Osteoblast (primary cell): ENCODE data around the gene TMIE. TPM values are rescaled to one million over a fixed set of nuclear protein-coding genes. Genes with fewer than 3 reads are reported as not detected.

Experiments
- DNase-seq: peaks from one replicate; pipeline ENCODE4 v3.0.0; 2011; ENCODE audit warnings: low spot score, mixed read lengths; ENCODE audit not compliant: insufficient read length; ENCODE audit errors: missing footprints
- H2AFZ ChIP-seq: 2 replicates; pipeline ENCODE4 v1.6.0; 2011; ENCODE audit warnings: mild to moderate bottlenecking, low read length
- H3K27ac ChIP-seq: 2 replicates; pipeline ENCODE4 v1.5.1; 2011; ENCODE audit warnings: mild to moderate bottlenecking, low read depth, low read length, moderate library complexity
- H3K27me3 ChIP-seq: 2 replicates; pipeline ENCODE4 v1.6.0; 2012; ENCODE audit warnings: mild to moderate bottlenecking, control low read depth, inconsistent platforms, low read length, moderate library complexity; ENCODE audit not compliant: insufficient read depth
- H3K36me3 ChIP-seq: 2 replicates; pipeline ENCODE4 v1.5.1; 2011; ENCODE audit warnings: mild to moderate bottlenecking, low read length, control low read depth, moderate library complexity; ENCODE audit not compliant: insufficient read depth
- H3K4me1 ChIP-seq: 2 replicates; pipeline ENCODE4 v1.5.1; 2011; ENCODE audit warnings: mild to moderate bottlenecking, low read length, control low read depth, moderate library complexity; ENCODE audit not compliant: insufficient read depth
- H3K4me2 ChIP-seq: 2 replicates; pipeline ENCODE4 v1.6.0; 2011; ENCODE audit warnings: mild to moderate bottlenecking, low read length; ENCODE audit not compliant: insufficient read depth
- H3K4me3 ChIP-seq: fragments of 200-600 bp; sonication (generic); 3 replicates; pipeline ENCODE4 v1.5.1; 2012; ENCODE audit warnings: mild to moderate bottlenecking, low read length, inconsistent platforms; ENCODE audit not compliant: insufficient read depth
- H3K79me2 ChIP-seq: 2 replicates; pipeline ENCODE4 v1.6.0; 2012; ENCODE audit warnings: mild to moderate bottlenecking, low read length, control low read depth, inconsistent platforms; ENCODE audit not compliant: insufficient read depth
- H3K9me3 ChIP-seq: 2 replicates; pipeline ENCODE4 v1.5.1; 2011; ENCODE audit warnings: low read depth, low read length, control low read depth
- H4K20me1 ChIP-seq: 2 replicates; pipeline ENCODE4 v1.6.0; 2012; ENCODE audit warnings: mild to moderate bottlenecking, low read length, control low read depth; ENCODE audit not compliant: insufficient read depth
- CTCF ChIP-seq: IDR thresholded peaks from 2 replicates; pipeline ENCODE4 v1.5.1; 2011; ENCODE audit warnings: mild to moderate bottlenecking, low read depth, low read length, moderate library complexity; ENCODE audit errors: extremely low read depth
- total RNA-seq: library from RNA; depleted of rRNA; stranded (reverse); fragments of >200 nt; gene quantifications from 2 replicates; pipeline ENCODE4 v1.2.3, GENCODE V29; 2012

The TMIE gene
- total RNA-seq, 1 donor = under 0.01 TPM

GRCh38 chr3:46705022-46705530, 3.9 kb downstream of the TMIE start:
- peak; percentile 98 for DNase-seq
- H3K79me2 ChIP-seq = no peaks in the 10 kb centered on the region
- H2AFZ ChIP-seq = no peak overlapping the region

DNA sequence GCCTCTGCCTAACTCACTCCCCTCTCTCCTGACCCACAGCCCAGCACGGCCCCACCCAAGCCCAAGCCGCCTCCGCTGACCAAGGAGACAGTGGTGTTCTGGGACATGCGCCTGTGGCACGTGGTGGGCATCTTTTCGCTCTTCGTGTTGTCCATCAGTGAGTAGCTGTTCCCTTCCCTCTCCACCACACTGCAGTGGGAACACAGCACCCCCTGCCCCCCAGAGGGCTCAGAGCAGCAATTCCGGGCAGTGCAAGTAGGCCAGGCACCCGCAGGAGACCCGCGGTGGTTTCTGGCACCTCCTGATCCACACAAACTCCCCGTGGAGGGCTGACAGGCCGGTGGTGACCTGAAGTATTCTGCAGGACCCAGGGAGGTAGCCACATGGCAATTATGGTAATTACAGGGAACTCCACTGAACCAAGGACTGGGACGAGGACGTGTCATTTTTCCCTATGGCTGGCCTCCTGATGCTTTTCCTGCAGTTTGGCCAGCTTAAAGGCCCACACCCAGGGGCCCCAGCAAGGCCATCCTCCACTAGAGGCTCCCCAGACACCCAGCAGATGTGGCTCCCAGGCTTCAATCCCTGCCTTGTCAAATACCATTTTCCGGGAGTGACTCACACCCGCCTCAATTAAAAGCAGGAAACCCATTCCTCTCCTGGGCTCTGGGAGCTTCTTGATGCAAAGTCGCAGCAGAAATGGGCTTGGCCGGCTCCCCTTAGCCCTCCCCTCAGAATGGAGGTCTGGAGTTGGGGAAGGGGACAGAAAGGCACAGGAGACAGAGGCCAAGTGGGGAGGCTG, 4.8 kb downstream of the TMIE start:
- TF ChIP-seq CTCF = peak; percentile 15
- no peak overlapping the region for H3K27ac ChIP-seq
- H3K36me3 ChIP-seq = no peaks in the 10 kb centered on the region
- no peaks in the 10 kb centered on the region for H3K79me2 ChIP-seq
- no peaks in the 10 kb centered on the region for H4K20me1 ChIP-seq
- H2AFZ ChIP-seq = no peak overlapping the region
- H3K4me2 ChIP-seq = no peak overlapping the region
- no peak overlapping the region for H3K4me3 ChIP-seq
- DNase-seq = peak; percentile 94
- H3K27me3 ChIP-seq = peaks cover 17% of the 10 kb centered on the region
- no peaks in the 10 kb centered on the region for H3K9me3 ChIP-seq
- H3K4me1 ChIP-seq = no peaks in the 10 kb centered on the region

More at GRCh38 chr3:46705022-46705530, 3.9 kb downstream of the TMIE start:
- TF ChIP-seq CTCF = peak; percentile 98
- Histone ChIP-seq H4K20me1 (no peaks in the 10 kb centered on the region), H3K4me3 (no peak overlapping the region), H3K27me3 (peaks cover 21% of the 10 kb centered on the region), H3K36me3 (no peaks in the 10 kb centered on the region), H3K4me1 (no peaks in the 10 kb centered on the region), H3K27ac (no peak overlapping the region), H3K9me3 (no peaks in the 10 kb centered on the region), H3K4me2 (no peak overlapping the region)

DNA sequence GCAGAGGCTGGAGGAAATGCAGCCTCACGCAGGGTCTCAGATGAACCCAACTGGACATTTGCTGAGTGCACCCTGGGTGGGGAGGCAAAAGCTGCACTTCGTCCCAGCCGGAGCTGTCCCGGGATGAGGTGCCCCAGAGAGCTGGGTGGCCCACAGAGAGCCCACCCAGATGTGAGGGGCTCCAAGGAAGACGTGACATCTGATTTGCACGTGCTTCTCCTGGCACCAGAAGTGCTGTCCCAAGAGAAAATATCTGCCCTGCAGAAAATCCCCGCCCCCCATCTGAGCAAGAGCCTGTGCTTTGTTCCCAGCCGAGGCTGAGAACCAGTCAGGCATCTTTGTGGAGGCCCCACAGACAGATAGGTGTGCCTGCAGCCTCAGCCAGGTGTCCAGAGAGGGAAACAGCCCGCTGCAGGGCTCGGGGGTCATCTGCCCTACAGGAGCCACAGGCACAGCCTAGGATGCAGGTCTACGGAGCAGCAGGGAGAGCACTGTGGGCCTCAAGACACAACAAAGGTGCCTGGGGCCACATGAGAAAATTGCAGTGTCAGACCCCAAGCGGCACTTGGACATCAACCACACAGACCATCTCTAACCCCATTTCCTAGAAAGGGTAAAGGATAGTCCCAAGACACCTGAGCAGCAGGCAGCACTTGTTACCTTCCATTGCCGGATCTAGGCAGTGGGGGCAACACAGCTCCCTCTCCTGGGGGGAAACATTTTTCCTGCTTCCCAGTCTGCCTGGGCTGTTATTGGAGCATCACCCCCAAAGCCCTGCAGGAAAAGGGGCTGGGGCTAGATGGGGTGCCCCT, 5.8 kb downstream of the TMIE start:
- no peak overlapping the region for H3K4me3 ChIP-seq
- no peaks in the 10 kb centered on the region for H3K4me1 ChIP-seq
- H3K9me3 ChIP-seq = no peaks in the 10 kb centered on the region
- H3K36me3 ChIP-seq = no peaks in the 10 kb centered on the region
- no peak overlapping the region for H2AFZ ChIP-seq
- no peaks in the 10 kb centered on the region for H4K20me1 ChIP-seq
- H3K4me2 ChIP-seq = no peak overlapping the region
- no peak overlapping the region for H3K27ac ChIP-seq
- DNase-seq = peak; percentile 68
- H3K27me3 ChIP-seq = peaks cover 10% of the 10 kb centered on the region
- no peak for TF ChIP-seq CTCF
- H3K79me2 ChIP-seq = no peaks in the 10 kb centered on the region

- H4K20me1 ChIP-seq = no peaks in the 10 kb centered on the region
These were observed 6.4 kb downstream of the TMIE start for GRCh38 chr3:46707601-46708011.

More at GRCh38 chr3:46707601-46708011, 6.4 kb downstream of the TMIE start:
- Histone ChIP-seq H3K79me2 (no peaks in the 10 kb centered on the region), H3K4me2 (no peak overlapping the region), H3K9me3 (no peaks in the 10 kb centered on the region), H3K27ac (no peak overlapping the region), H3K27me3 (peaks cover 5% of the 10 kb centered on the region), H3K4me3 (no peak overlapping the region), H3K4me1 (no peaks in the 10 kb centered on the region), H3K36me3 (no peaks in the 10 kb centered on the region), H2AFZ (no peak overlapping the region)
- DNase-seq = no peak
- TF ChIP-seq CTCF = no peak
